ENCODE data around the gene MGAT4B.

GRCh38 chr5:179802950-179803562 lies 3.6 kb downstream of the MGAT4B start:
- TF ChIP-seq CTCF (IDR thresholded peaks at IDR 0.05): no peak
- TF ChIP-seq POLR2A (IDR thresholded peaks at IDR 0.05): no peak
